Kidney tubule cell (primary cell): ENCODE results near the gene PIK3R1.
A peak's percentile ranks its signal among the peaks of the same experiment; 100 is the strongest.
"Not testable (repeated sequence)": the region's sequence is repeated elsewhere in the genome, so short reads cannot be mapped to it uniquely, and the experiment has no call there.

Experiments
- DNase-seq: peaks from one replicate; pipeline ENCODE4 v3.0.0-alpha.2; 2018; ENCODE audit warnings: low spot score

The PIK3R1 gene

DNA sequence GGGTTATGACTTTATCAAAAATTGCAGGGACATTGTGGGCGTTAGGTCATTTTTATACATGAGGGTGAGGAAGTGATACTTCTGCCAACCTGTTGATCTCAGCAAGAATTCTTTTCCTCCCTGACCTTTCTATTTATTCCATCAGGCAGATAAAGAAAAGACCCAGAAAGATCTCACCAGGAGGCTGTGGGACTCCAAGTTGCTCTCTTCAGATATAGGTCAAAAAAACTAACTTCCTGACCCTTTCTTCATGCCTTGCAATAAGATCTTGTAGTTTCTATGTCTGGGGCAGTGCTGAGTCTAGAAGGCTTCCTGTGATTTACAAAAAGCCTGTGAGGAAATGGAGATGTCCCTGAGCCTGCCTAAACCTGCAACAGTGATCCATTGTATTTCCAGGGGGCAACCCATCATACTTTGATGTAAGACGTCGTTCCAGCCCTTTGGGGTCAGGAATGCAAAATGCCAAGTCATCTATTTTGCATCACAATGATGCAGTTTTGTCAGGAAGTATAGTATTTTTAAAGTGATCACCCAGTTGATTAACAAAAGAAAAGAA, 22.0 kb upstream of the PIK3R1 start:
- DNase-seq = no peak

- no peak for DNase-seq
Measured at GRCh38 chr5:68194386-68194785, 21.2 kb upstream of the PIK3R1 start.

- DNase-seq = no peak
Measured at GRCh38 chr5:68195137-68195536, 20.4 kb upstream of the PIK3R1 start.

GRCh38 chr5:68196876-68197275, 18.7 kb upstream of the PIK3R1 start:
- DNase-seq = no peak

- no peak for DNase-seq
Measured at GRCh38 chr5:68200288-68200687, 15.3 kb upstream of the PIK3R1 start.

GRCh38 chr5:68210654-68211053, 4.9 kb upstream of the PIK3R1 start:
- not testable (repeated sequence) for DNase-seq

DNA sequence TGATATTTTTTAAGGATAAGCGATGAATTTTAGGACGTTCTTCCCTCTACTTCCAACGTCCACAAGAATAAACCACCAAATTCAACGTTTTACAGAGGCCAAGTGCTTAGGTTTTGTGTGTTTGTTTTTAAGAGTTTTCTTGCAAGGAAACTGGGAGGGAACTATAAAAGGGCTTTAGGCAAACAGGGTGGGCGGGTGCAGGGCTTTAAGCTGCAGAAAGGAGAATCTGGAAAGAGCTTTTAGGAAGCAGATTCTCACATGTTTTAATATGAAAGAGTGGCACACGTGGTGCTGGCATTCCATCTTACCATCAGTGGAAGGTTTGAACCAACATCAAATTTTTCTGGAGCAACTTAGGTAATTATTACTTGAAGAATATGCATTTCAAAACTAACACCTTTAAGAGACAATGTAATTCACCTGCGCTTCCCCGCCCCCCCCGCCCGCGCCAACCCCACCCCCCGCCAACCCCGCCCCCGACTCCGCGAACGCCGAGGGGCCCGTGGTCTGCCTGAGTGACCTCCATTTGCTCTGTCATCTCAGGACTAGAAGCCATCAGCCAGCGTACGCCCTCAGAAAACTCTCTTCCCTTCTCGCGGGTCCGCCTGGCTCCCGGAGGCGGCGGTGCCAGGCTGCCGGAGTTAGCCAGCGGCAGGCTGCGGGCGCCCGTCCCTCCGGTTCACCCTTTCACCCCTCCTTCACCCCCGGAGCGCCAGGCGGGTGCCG, 911 bp upstream of the PIK3R1 start:
- DNase-seq = no peak

DNA sequence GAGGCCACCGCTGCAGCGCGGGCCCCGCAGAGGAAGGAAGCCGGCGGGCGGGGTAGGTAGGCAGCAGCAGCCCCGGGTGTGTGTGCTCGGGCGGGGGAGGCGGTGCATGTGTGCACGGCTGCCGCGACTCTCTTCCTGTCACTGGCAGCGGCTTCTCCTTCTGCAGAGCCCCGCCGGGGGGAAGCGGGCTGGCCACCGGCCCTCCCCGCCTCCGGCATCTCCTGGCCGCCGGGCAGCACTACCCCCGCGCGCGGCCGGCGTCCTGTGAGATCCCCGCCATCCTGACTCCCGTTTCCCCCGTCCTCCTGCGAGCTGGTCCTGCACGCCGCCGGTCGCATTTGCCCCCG, 315 bp downstream of the PIK3R1 start:
- DNase-seq = no peak

DNA sequence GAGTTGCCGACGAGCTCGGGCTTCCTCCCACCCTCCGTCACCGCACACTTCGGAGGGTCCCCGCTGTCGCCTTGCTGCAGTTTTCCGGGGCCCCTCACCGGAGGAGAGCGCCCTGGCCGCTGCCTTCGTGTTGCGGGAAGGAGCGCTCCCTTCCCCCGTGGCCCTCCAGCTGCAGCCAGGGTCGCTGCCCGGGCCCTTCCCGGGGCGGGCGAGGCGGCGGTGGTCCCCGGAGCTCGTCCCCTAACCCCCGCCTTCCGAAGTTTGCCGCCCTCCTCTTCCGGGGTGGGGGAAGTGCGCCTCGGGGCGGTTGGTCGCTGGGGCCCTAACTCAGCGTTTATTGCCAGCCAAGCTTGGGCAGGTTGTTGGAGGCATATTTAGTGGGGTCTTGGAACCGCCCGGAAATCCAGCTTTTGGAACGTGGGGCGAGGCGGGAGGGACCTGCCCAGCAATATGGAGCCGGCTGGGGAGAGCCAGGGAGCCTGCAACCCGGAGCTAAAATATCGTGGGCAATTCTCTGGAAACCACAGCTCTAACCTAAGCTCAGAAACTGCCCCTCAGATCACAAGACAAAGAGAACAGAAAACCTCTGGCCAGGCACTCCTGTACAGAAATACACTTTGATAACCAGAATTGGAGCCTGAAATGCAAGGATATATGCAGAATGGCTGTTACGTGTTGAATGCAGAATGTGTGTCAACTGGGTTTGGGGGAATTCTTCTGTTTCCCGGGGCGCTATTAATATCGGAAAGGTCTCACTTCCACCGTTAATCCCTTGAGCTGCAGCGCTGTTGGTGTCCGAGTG, 890 bp downstream of the PIK3R1 start:
- DNase-seq = peak; percentile 51

DNA sequence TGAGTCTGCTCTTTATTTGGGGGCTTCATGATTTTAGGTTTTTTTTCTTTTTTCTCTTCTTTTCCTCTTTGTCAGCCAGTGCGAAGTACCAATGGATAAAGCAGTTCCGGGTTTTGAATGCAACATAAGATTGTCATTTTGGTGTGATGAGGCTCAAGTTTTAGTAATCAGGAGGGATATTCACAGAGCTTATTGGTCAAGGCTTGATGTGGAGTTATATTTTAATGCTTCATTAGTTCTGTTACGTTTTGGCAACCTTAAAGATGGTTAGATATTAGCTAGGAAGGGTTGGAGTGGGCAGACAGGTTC, 1.4 kb downstream of the PIK3R1 start:
- peak; percentile 33 for DNase-seq

DNA sequence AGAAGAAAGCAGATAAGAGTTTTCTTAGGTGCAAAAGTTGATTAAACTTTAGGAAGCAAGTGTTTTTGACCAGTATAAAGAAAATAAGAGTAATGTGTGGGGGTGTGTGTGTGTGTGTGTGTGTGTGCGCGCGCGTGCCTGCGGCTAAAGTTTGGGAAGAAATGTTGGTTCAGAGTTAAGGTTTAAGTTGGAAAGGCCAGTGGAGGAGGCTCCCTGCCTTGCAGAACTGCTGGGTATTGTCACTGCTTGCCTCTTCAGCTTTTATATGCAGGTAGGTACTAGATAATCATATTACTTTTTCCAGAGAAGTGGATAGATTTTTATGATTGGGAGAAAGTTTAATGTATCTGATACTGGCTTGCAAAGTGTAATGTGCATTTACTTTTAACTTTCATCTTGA, 2.0 kb downstream of the PIK3R1 start:
- DNase-seq = no peak

GRCh38 chr5:68219161-68219816, 3.7 kb downstream of the PIK3R1 start:
- DNase-seq = peak; percentile 66

- DNase-seq = no peak
Measured at GRCh38 chr5:68220260-68220659, 4.7 kb downstream of the PIK3R1 start.

- DNase-seq = no peak
Measured at GRCh38 chr5:68220914-68221313, 5.4 kb downstream of the PIK3R1 start.

GRCh38 chr5:68221488-68221887, 5.9 kb downstream of the PIK3R1 start:
- DNase-seq = no peak

- DNase-seq = no peak
Measured at GRCh38 chr5:68222310-68222709, 6.8 kb downstream of the PIK3R1 start.

GRCh38 chr5:68222824-68223354, 7.3 kb downstream of the PIK3R1 start:
- no peak for DNase-seq

DNA sequence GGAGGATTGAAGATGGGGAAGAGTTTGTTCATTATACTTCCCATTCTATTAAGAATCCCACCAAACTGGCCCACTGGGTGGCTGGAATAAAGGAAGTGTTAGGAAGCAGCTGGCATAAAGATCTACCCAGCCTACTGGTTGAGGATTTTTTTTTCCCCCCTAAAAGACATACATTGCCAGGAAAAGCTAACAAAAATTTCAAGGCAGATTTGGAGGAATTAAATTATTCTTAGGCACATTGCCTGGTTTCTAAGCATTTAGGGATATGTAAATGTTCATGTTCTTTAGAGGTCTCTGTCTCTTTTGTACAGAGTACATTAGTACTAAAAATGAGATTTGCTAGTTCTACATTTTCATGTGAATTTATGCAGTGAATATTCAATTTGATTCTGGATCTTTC, 8.3 kb downstream of the PIK3R1 start:
- no peak for DNase-seq

DNA sequence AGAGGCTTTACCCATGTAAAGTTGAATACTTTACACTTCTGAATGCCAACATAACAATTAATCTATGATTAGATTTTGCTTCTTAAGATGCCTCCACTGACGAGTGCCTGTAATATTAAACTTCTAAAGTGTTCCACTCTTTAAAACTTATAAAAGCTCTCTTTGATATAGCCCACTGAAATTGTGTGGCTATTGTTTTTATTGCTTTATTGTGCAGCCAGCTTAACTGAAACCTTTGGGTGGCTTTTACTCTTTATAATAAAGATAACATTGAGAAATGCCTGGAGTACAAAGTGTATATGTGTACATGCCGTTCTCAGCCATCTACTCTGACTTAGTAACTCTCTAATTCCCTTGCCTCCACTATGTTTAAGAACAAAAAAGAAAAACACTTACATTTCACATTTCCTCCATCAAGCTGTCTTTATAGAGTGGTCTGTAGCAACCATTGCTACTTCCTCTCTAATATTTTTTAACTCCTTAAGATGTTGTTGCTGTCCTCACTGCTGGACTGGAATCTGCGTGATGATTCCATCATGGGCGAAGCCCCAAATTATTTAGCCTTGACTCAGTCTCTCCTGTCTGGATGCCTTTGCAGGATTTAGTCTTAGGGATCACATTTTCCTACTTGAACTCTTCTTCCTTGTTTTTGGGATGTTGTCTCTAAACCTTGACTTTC, 9.1 kb downstream of the PIK3R1 start:
- DNase-seq = no peak

DNA sequence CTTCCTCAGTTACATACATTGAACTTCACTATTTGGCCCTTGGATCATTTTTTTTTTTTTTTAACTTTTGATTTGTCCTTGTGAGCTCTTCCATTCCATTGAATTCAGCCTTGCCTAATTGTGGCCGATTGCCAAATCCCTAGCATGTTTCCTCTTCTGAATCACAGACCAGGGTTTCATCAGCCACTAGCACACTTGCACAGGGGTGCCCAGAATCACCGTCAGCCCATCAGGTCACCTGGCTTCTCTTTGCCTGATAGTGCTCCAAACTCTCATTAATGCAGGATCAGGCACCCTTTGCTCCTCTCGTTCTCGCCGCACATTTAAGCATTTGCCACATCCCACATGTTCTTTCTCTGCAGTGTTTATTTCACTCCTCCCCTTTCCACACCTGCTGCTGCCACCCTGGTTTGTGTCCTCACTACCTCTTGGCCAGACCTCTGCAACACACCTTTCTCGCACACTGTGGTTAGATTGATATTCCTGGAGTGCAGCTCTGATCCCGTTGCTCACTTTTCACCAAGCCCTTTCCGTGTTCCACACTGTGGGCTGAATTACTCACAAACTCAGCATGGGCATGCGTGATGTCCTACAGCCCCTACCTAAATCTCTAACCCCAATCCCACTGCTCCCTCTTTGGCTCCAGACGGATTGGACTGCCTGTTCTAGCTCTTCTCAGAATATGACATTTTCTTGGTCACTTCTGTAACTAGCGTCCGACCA, 9.8 kb downstream of the PIK3R1 start:
- DNase-seq = peak; percentile 91

GRCh38 chr5:68225911-68226545, 10.5 kb downstream of the PIK3R1 start:
- no peak for DNase-seq
